Peyer's patch (tissue), 4 donors: ENCODE results near the gene S100A8. TPM values are rescaled to one million over a fixed set of nuclear protein-coding genes. Genes with fewer than 3 reads are reported as not detected.

Experiments used
- DNase-seq, 3 donors: peaks; one replicate each; pipeline ENCODE4 v3.0.0-alpha.2; 2017 to 2019
- H3K27ac ChIP-seq, 4 donors: fragments of 200-600 bp; sonication (generic); one replicate each; pipeline ENCODE4 v1.5.1; 2016 to 2019
- H3K27me3 ChIP-seq, 2 donors: fragments of 200-600 bp; sonication (generic); one replicate each; pipeline ENCODE4 v1.5.1; 2019
- H3K36me3 ChIP-seq, 3 donors: fragments of 200-600 bp; sonication (generic); one replicate each; pipeline ENCODE4 v1.5.1; 2016 to 2019
- H3K4me1 ChIP-seq, 4 donors: fragments of 200-600 bp; sonication (generic); one replicate each; pipeline ENCODE4 v1.5.1; 2016 to 2019
- H3K4me3 ChIP-seq, 4 donors: fragments of 200-600 bp; sonication (generic); 1 replicate in 3 of 4; 2 replicates in 1 of 4; pipeline ENCODE4 v1.5.1; 2016 to 2019; ENCODE audit warnings: mild to moderate bottlenecking in 1 of 4
- H3K9me3 ChIP-seq, 4 donors: fragments of 200-600 bp; sonication (generic); one replicate each; pipeline ENCODE4 v1.5.1; 2016 to 2019; ENCODE audit warnings: mild to moderate bottlenecking in 1 of 4
- POLR2A ChIP-seq, 2 donors: fragments of 450-650 bp; IDR thresholded peaks; one replicate each; pipeline ENCODE4 v1.5.1; 2017; ENCODE audit warnings: antibody characterized with exemption in 2 of 2, mild to moderate bottlenecking in 2 of 2, moderate library complexity in 2 of 2
- total RNA-seq, 4 donors: library from RNA; depleted of rRNA; stranded (reverse); fragments of >200 nt; gene quantifications; one replicate each; pipeline ENCODE4 v1.1.0, GENCODE V29; 2016
- TF ChIP-seq, protein P1 (sequence below), 6 experiments: fragments of 450-650 bp in 4 of 6; fragments of 200-600 bp in 2 of 6; sonication (generic) in 1 of 6; IDR thresholded peaks; one replicate each; pipeline ENCODE4 v1.5.1; 2017 to 2019; ENCODE audit warnings: antibody characterized with exemption in 6 of 6, mild to moderate bottlenecking in 3 of 6, moderate library complexity in 1 of 6

Gene S100A8
- total RNA-seq, 4 donors from 2014 or later: 7.6 to 9.8 TPM; not detected in 2

DNA sequence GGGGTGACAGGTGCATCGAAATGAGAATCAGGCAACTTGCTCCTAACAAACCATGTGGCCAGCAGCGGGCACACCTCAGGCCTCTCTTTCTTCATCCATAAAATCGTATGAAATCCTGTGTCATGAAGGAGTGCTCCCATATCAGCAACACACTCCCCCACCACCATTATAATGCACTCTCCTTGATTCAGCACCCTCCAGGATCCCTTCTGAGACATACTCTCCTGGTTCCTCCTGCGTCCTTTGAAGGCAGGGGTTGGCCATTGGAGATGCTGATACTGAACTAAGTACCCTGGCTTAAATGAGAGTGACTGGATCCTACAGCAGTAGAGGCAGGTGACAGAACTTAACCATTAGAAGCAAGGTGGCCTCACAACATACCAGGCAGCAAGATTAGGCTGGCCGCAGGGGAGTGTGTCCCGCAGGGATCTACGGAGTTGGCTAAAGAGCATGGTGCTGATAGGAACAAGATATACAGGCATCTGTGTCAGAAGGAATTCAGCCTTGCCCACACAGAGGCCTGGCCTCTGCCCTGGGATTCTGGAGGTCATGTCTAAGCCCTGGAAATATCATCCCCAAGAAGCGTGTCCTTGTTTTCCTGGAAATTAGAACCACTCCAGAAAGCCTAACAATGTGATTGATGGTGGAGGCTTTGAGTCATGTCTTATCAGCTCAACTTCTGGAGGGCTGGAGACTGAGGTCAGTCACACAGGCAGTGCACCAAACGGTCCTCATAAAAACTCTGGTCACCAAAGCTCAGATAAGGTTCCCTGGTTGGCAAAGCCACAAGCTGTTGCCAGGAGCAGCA is 42.2 kb upstream of the S100A8 start:
- no peak overlapping the region for H3K27ac ChIP-seq
- TF ChIP-seq, protein P1, sequence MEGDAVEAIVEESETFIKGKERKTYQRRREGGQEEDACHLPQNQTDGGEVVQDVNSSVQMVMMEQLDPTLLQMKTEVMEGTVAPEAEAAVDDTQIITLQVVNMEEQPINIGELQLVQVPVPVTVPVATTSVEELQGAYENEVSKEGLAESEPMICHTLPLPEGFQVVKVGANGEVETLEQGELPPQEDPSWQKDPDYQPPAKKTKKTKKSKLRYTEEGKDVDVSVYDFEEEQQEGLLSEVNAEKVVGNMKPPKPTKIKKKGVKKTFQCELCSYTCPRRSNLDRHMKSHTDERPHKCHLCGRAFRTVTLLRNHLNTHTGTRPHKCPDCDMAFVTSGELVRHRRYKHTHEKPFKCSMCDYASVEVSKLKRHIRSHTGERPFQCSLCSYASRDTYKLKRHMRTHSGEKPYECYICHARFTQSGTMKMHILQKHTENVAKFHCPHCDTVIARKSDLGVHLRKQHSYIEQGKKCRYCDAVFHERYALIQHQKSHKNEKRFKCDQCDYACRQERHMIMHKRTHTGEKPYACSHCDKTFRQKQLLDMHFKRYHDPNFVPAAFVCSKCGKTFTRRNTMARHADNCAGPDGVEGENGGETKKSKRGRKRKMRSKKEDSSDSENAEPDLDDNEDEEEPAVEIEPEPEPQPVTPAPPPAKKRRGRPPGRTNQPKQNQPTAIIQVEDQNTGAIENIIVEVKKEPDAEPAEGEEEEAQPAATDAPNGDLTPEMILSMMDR (IDR thresholded peaks at IDR 0.05): no peak
- no peak for TF ChIP-seq POLR2A (IDR thresholded peaks at IDR 0.05)
- no peaks in the 10 kb centered on the region for H3K36me3 ChIP-seq
- no peak overlapping the region for H3K4me3 ChIP-seq
- H3K4me1 ChIP-seq: no peaks in the 10 kb centered on the region
- no peaks in the 10 kb centered on the region for H3K9me3 ChIP-seq
- no peak for DNase-seq
- no peaks in the 10 kb centered on the region for H3K27me3 ChIP-seq

DNA sequence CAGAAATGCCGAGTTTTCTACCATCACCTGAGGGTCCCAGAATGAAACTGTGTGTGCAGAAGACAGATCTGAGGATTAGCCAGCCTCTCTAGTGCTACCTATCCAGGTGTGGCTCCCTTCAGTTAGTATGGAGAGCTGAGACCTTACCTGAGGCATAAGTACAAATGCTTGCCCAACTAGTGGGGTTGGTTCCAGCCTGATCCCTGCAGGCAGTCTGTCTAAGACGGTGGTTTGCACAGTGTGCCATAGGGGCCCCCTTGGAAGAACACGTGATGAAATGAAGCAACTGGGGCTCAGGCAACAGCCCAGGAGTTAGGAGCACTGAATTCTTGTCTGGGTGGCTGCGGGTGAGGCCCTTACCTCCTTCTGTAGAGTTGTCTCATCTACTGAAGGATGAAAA is 41.1 kb upstream of the S100A8 start:
- H3K27me3 ChIP-seq: no peaks in the 10 kb centered on the region
- no peak for TF ChIP-seq POLR2A (IDR thresholded peaks at IDR 0.05)
- TF ChIP-seq, protein P1 (IDR thresholded peaks at IDR 0.05): no peak

DNA sequence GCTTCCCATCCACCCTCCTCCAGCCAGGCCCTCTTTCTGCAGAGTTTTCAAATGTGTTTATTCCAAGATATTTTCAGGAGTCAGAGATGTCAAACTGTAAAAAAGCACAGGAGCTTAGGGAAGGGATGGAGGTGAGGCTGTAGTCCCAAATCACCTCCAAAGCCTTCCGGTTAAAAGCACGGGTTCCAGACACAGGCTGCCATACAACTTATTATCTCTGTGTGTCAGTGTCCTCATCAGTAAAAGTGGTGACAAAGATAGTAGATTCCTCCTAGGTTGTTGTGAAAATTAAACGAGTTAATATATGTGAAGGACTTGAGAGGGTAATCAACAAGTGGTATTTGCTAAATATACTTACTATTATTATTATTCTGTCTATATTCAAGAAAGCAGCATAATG is 40.6 kb upstream of the S100A8 start:
- no peak for DNase-seq
- Histone ChIP-seq H3K4me1 (no peaks in the 10 kb centered on the region), H3K27me3 (no peaks in the 10 kb centered on the region), H3K4me3 (no peak overlapping the region), H3K36me3 (no peaks in the 10 kb centered on the region), H3K9me3 (no peaks in the 10 kb centered on the region), H3K27ac (no peak overlapping the region)
- no peak for TF ChIP-seq POLR2A (IDR thresholded peaks at IDR 0.05)
- TF ChIP-seq, protein P1 (IDR thresholded peaks at IDR 0.05): no peak

More for the DNA sequence above, 41.1 kb upstream of the S100A8 start:
- no peak for DNase-seq
- Histone ChIP-seq H3K27ac (no peak overlapping the region), H3K4me3 (no peak overlapping the region), H3K4me1 (no peaks in the 10 kb centered on the region), H3K36me3 (no peaks in the 10 kb centered on the region), H3K9me3 (no peaks in the 10 kb centered on the region)

DNA sequence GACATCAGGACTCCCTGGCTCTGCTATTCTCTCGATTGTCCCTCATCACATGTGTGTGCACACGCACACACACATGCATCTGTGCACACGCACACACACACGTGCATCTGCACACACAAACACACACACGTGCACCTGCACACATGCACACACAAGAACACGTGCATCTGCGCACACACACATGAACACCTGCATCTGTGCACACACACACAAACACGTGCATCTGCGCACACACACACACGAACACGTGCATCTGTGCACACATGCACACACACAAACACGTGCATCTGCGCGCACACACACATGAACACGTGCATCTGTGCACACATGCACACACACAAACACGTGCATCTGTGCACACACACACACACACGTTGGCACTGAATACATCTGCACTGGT is 40.1 kb upstream of the S100A8 start:
- DNase-seq: no peak
- Histone ChIP-seq H3K27ac (no peak overlapping the region), H3K9me3 (no peaks in the 10 kb centered on the region), H3K4me1 (no peaks in the 10 kb centered on the region), H3K27me3 (no peaks in the 10 kb centered on the region), H3K36me3 (no peaks in the 10 kb centered on the region), H3K4me3 (no peak overlapping the region)
- TF ChIP-seq, protein P1 (IDR thresholded peaks at IDR 0.05): no peak
- no peak for TF ChIP-seq POLR2A (IDR thresholded peaks at IDR 0.05)

DNA sequence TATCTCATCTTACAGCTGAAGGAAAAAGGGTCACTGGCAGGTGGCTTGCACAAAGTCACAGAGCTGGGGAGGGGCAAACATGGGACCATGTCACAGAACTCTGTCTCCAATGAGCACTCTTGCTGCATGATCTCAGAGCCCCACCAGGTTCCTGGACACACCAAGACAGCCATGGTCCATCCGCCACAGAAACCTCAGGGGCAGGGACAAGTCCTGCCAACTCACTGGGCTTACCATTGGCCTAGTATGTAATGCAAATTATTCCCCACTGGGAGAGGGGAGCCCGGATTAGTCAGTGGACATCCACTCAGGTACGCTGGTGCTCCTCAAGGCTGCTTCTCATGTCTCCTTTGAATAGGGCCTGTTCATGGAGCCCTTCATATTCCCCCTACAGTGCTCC is 39.7 kb upstream of the S100A8 start:
- H3K4me1 ChIP-seq: no peaks in the 10 kb centered on the region
- H3K4me3 ChIP-seq: no peak overlapping the region
- no peaks in the 10 kb centered on the region for H3K36me3 ChIP-seq
- H3K9me3 ChIP-seq: no peaks in the 10 kb centered on the region
- H3K27me3 ChIP-seq: no peaks in the 10 kb centered on the region
- no peak overlapping the region for H3K27ac ChIP-seq
- DNase-seq: no peak
- TF ChIP-seq POLR2A (IDR thresholded peaks at IDR 0.05): no peak
- TF ChIP-seq, protein P1 (IDR thresholded peaks at IDR 0.05): no peak
